OCI-LY7 (cell line): ENCODE data around the gene MBIP.

Experiments used
- EZH2phosphoT487 ChIP-seq: fragments of 200-600 bp; sonication (generic); IDR thresholded peaks from 2 replicates; pipeline ENCODE4 v1.6.1; 2018; ENCODE audit warnings: low read depth, borderline replicate concordance, mild to moderate bottlenecking, mixed run types, antibody characterized with exemption, low read length, moderate library complexity, mixed read lengths
- TF ChIP-seq, protein P1 (sequence below): fragments of 200-600 bp; sonication (generic); conservative IDR thresholded peaks from 2 replicates; pipeline ENCODE4 v1.5.1; 2014; ENCODE audit warnings: mild to moderate bottlenecking, antibody characterized with exemption, low read length, moderate library complexity, mixed read lengths

DNA sequence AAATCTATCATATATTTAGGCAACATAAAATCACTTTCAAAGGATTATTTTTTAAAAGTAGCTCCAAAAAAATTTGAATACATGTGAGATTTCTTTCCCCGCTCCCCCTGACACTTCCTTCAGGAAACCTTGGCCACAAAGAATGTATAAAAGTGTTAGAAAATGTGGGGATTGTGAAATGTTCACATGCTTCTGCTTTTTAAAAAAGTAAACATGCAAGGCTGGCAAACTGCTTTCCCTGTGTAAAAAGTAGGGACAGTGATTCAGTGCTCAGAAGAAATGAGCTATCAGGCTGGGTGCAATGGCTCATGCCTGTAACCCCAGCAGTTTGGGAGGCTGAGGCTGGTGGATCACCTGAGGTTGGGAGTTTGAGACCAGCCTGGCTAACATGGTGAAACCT, 26.6 kb downstream of the MBIP start:
- TF ChIP-seq, protein P1, sequence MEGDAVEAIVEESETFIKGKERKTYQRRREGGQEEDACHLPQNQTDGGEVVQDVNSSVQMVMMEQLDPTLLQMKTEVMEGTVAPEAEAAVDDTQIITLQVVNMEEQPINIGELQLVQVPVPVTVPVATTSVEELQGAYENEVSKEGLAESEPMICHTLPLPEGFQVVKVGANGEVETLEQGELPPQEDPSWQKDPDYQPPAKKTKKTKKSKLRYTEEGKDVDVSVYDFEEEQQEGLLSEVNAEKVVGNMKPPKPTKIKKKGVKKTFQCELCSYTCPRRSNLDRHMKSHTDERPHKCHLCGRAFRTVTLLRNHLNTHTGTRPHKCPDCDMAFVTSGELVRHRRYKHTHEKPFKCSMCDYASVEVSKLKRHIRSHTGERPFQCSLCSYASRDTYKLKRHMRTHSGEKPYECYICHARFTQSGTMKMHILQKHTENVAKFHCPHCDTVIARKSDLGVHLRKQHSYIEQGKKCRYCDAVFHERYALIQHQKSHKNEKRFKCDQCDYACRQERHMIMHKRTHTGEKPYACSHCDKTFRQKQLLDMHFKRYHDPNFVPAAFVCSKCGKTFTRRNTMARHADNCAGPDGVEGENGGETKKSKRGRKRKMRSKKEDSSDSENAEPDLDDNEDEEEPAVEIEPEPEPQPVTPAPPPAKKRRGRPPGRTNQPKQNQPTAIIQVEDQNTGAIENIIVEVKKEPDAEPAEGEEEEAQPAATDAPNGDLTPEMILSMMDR, result no peak
- TF ChIP-seq EZH2phosphoT487, result no peak
